C4-2B (cell line): ENCODE results near the gene SLC27A3.

Experiments used
- CTCF ChIP-seq: fragments of 450-650 bp; conservative IDR thresholded peaks from 2 replicates; pipeline ENCODE4 v1.5.1; 2017; ENCODE audit warnings: mild to moderate bottlenecking
- ZFX ChIP-seq: fragments of 450-650 bp; IDR thresholded peaks from 2 replicates; pipeline ENCODE4 v1.6.1; 2017

DNA sequence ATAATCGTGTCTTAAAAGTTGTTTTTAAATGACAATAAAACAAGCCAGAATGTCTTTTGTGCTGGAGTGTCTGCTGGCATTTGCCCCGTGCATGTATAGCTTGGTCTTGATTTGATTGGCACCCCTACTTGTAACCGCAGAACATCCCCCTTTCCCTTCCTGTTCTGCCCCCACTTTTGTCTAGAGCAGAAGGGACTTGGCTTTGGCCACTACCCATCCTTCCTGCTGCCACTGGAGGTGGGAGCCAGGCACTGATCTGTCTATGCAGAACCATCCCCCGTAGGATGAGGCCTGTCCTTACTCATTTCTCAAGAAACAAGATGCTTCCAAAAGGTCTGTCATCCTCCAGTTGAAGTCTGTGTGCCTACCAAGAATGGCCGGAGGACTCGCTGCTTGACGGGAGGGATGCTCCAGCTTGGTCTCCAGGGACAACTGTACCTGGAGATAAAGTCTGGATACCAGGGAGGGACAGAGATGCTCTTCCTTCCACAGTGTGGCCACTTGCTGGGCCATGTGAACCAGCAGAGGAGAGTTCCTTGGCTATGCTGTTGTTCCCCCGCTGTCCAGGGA is 1.1 kb upstream of the SLC27A3 start:
- TF ChIP-seq CTCF = no peak
- no peak for TF ChIP-seq ZFX
